ENCODE results near the gene CIPC.

Gene CIPC

DNA sequence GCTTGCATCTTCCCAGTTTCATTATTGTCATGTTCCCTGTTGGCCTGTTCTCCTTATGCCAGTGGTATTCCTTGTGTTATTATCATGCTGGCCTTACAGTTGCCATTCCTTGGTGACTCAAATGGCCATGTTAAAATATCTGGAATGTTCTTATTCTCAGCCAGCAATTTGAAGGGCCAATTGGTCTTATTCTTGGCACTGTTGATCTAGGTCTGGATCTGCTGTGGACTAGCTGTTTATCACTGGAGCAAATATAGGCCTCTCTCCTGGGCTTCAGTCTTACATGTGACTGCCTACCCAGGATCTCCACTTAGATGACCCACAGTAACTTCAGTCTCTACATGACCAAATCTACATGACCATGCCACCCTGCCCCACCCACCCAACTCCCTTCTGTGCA, 5.4 kb downstream of the CIPC start:
- no peak overlapping the region for H3K9ac ChIP-seq (ENCODE audit: low read length in 2 of 2)
- peak overlapping the region; percentile 26 for H3K27ac ChIP-seq (ENCODE audit: low read length)
- peaks cover 6% of the 10 kb centered on the region in 2 donors for H3K36me3 ChIP-seq (ENCODE audit: control insufficient read depth in 2 of 2, insufficient read depth in 2 of 2, low read length in 2 of 2)
- no peaks in the 10 kb centered on the region for H3K27me3 ChIP-seq (ENCODE audit: control insufficient read depth in 1 of 2, insufficient read depth in 2 of 2, low read length in 2 of 2)
- peak overlapping the region in 1 of 2 donors; percentile 31 for H3K4me3 ChIP-seq (ENCODE audit: low read length in 2 of 2)
- H3K4me1 ChIP-seq (ENCODE audit: control insufficient read depth, insufficient read depth, low read length): peaks cover 38% of the 10 kb centered on the region
- H3K9me3 ChIP-seq (ENCODE audit: control insufficient read depth in 2 of 2, low read length in 2 of 2): no peaks in the 10 kb centered on the region

- Histone ChIP-seq H3K36me3 (ENCODE audit: control insufficient read depth in 2 of 2, insufficient read depth in 2 of 2, low read length in 2 of 2) (peaks cover 8 to 9% of the 10 kb centered on the region in 2 donors), H3K4me3 (ENCODE audit: low read length in 2 of 2) (no peak overlapping the region), H3K4me1 (ENCODE audit: control insufficient read depth, insufficient read depth, low read length) (peaks cover 36% of the 10 kb centered on the region), H3K9ac (ENCODE audit: low read length in 2 of 2) (no peak overlapping the region), H3K9me3 (ENCODE audit: control insufficient read depth in 2 of 2, low read length in 2 of 2) (no peaks in the 10 kb centered on the region), H3K27me3 (ENCODE audit: control insufficient read depth in 1 of 2, insufficient read depth in 2 of 2, low read length in 2 of 2) (no peaks in the 10 kb centered on the region), H3K27ac (ENCODE audit: low read length) (peak overlapping the region; percentile 8)
Measured at GRCh38 chr14:77103951-77104350, 5.9 kb downstream of the CIPC start.

GRCh38 chr14:77104393-77104792, 6.3 kb downstream of the CIPC start:
- Histone ChIP-seq H3K27me3 (ENCODE audit: control insufficient read depth in 1 of 2, insufficient read depth in 2 of 2, low read length in 2 of 2) (no peaks in the 10 kb centered on the region), H3K4me1 (ENCODE audit: control insufficient read depth, insufficient read depth, low read length) (peaks cover 34% of the 10 kb centered on the region), H3K27ac (ENCODE audit: low read length) (peak overlapping the region; percentile 8), H3K9me3 (ENCODE audit: control insufficient read depth in 2 of 2, low read length in 2 of 2) (no peaks in the 10 kb centered on the region), H3K4me3 (ENCODE audit: low read length in 2 of 2) (no peak overlapping the region), H3K36me3 (ENCODE audit: control insufficient read depth in 2 of 2, insufficient read depth in 2 of 2, low read length in 2 of 2) (peaks cover 9 to 10% of the 10 kb centered on the region in 2 donors), H3K9ac (ENCODE audit: low read length in 2 of 2) (no peak overlapping the region)

DNA sequence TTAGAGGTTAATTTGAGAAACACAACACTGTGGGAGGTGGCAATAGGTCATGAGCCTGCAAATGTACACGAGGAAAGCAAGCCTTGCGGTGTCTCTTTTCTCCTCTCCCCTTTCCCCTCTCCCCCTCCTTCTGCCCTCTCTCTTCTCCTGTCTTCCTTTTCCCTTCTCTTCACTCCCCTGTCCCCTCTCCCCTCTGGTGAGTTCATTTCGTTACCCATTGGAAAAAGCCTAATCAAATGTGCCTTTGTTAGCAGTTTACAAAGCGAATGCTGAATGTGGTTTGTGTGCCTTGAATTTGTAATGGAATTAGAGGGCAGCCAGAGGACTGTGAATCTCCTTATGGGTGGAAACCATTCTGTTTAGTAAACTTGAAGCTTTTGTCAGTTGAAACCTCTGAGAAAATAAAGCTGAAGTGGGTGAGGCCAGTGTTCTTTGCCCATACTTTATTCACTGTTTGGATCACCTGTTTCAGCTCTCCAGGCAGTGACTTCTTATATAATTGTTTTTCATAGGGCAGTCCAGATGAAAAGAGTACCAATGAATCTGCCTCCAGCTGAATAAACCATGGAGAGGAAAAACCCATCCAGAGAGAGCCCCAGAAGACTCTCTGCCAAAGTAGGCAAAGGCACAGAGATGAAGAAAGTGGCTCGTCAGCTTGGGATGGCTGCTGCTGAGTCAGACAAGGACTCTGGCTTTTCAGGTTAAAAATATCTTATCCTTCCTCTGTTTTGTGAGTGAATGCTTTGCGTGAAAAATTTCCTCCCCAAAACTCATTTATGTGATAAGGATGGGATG, 7.3 kb downstream of the CIPC start:
- Histone ChIP-seq H3K4me1 (ENCODE audit: control insufficient read depth, insufficient read depth, low read length) (peaks cover 34% of the 10 kb centered on the region), H3K9me3 (ENCODE audit: control insufficient read depth in 2 of 2, low read length in 2 of 2) (no peaks in the 10 kb centered on the region), H3K36me3 (ENCODE audit: control insufficient read depth in 2 of 2, insufficient read depth in 2 of 2, low read length in 2 of 2) (peaks cover 13 to 15% of the 10 kb centered on the region in 2 donors), H3K27ac (ENCODE audit: low read length) (peak overlapping the region; percentile 42), H3K9ac (ENCODE audit: low read length in 2 of 2) (no peak overlapping the region), H3K4me3 (ENCODE audit: low read length in 2 of 2) (no peak overlapping the region), H3K27me3 (ENCODE audit: control insufficient read depth in 1 of 2, insufficient read depth in 2 of 2, low read length in 2 of 2) (no peaks in the 10 kb centered on the region)

GRCh38 chr14:77106666-77107065, 8.6 kb downstream of the CIPC start:
- peaks cover 13 to 19% of the 10 kb centered on the region in 2 donors for H3K36me3 ChIP-seq (ENCODE audit: control insufficient read depth in 2 of 2, insufficient read depth in 2 of 2, low read length in 2 of 2)
- peaks cover 30% of the 10 kb centered on the region for H3K4me1 ChIP-seq (ENCODE audit: control insufficient read depth, insufficient read depth, low read length)
- H3K9ac ChIP-seq (ENCODE audit: low read length in 2 of 2): no peak overlapping the region
- no peak overlapping the region for H3K27ac ChIP-seq (ENCODE audit: low read length)
- H3K27me3 ChIP-seq (ENCODE audit: control insufficient read depth in 1 of 2, insufficient read depth in 2 of 2, low read length in 2 of 2): no peaks in the 10 kb centered on the region
- no peaks in the 10 kb centered on the region for H3K9me3 ChIP-seq (ENCODE audit: control insufficient read depth in 2 of 2, low read length in 2 of 2)
- H3K4me3 ChIP-seq (ENCODE audit: low read length in 2 of 2): no peak overlapping the region

DNA sequence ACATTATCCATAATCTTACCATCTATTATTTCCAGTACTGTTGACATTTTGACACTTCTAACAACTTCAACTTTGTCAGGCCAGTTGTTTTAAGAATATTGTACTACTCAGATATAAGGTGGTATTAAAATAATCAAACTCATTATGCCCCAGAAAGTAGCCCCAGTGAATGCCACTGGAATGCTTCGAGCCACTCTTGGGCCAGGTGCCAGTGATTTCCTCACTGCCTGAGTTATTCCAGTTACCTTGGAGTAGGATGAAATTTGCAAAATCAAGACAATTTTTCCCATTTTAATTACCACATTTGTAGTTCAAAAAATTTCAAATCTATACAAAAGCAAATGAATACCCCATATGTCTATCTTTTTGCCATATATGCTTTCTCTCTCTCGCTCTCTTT, 9.2 kb downstream of the CIPC start:
- Histone ChIP-seq H3K36me3 (ENCODE audit: control insufficient read depth in 2 of 2, insufficient read depth in 2 of 2, low read length in 2 of 2) (peaks cover 13 to 22% of the 10 kb centered on the region in 2 donors), H3K27me3 (ENCODE audit: control insufficient read depth in 1 of 2, insufficient read depth in 2 of 2, low read length in 2 of 2) (no peaks in the 10 kb centered on the region), H3K9me3 (ENCODE audit: control insufficient read depth in 2 of 2, low read length in 2 of 2) (no peaks in the 10 kb centered on the region), H3K4me1 (ENCODE audit: control insufficient read depth, insufficient read depth, low read length) (peaks cover 26% of the 10 kb centered on the region), H3K9ac (ENCODE audit: low read length in 2 of 2) (no peak overlapping the region), H3K27ac (ENCODE audit: low read length) (no peak overlapping the region), H3K4me3 (ENCODE audit: low read length in 2 of 2) (no peak overlapping the region)

- peaks cover 21 to 29% of the 10 kb centered on the region in 2 donors for H3K36me3 ChIP-seq (ENCODE audit: control insufficient read depth in 2 of 2, insufficient read depth in 2 of 2, low read length in 2 of 2)
Measured at GRCh38 chr14:77108753-77109152, 10.7 kb downstream of the CIPC start.

DNA sequence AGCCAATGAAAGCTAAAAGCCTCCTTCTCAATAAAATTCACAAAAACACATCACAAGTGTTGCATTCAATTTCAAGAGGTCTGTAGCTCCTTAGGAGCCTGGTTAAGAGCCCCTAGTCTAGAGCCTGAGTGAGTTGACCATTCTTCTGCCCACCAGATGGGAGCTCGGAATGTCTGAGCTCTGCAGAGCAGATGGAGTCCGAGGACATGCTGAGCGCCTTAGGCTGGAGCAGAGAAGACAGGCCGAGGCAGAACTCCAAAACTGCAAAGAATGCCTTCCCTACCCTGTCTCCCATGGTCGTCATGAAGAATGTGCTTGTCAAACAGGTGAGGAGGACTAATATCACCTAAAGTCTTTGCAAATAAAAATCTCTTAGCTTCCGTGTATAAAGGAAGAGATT, 11.6 kb downstream of the CIPC start:
- Histone ChIP-seq H3K4me1 (ENCODE audit: control insufficient read depth, insufficient read depth, low read length) (peaks cover 13% of the 10 kb centered on the region), H3K36me3 (ENCODE audit: control insufficient read depth in 2 of 2, insufficient read depth in 2 of 2, low read length in 2 of 2) (peaks cover 30 to 38% of the 10 kb centered on the region in 2 donors), H3K27me3 (ENCODE audit: control insufficient read depth in 1 of 2, insufficient read depth in 2 of 2, low read length in 2 of 2) (no peaks in the 10 kb centered on the region), H3K9ac (ENCODE audit: low read length in 2 of 2) (no peak overlapping the region), H3K9me3 (ENCODE audit: control insufficient read depth in 2 of 2, low read length in 2 of 2) (no peaks in the 10 kb centered on the region), H3K27ac (ENCODE audit: low read length) (no peak overlapping the region), H3K4me3 (ENCODE audit: low read length in 2 of 2) (no peak overlapping the region)

More at GRCh38 chr14:77108753-77109152, 10.7 kb downstream of the CIPC start:
- Histone ChIP-seq H3K9ac (ENCODE audit: low read length in 2 of 2) (no peak overlapping the region), H3K9me3 (ENCODE audit: control insufficient read depth in 2 of 2, low read length in 2 of 2) (no peaks in the 10 kb centered on the region), H3K4me3 (ENCODE audit: low read length in 2 of 2) (no peak overlapping the region), H3K27ac (ENCODE audit: low read length) (no peak overlapping the region), H3K27me3 (ENCODE audit: control insufficient read depth in 1 of 2, insufficient read depth in 2 of 2, low read length in 2 of 2) (no peaks in the 10 kb centered on the region), H3K4me1 (ENCODE audit: control insufficient read depth, insufficient read depth, low read length) (peaks cover 20% of the 10 kb centered on the region)

GRCh38 chr14:77110286-77110685, 12.2 kb downstream of the CIPC start:
- H3K36me3 ChIP-seq (ENCODE audit: control insufficient read depth in 2 of 2, insufficient read depth in 2 of 2, low read length in 2 of 2): peaks cover 31 to 44% of the 10 kb centered on the region in 2 donors
- peaks cover 7% of the 10 kb centered on the region for H3K4me1 ChIP-seq (ENCODE audit: control insufficient read depth, insufficient read depth, low read length)
- no peak overlapping the region for H3K9ac ChIP-seq (ENCODE audit: low read length in 2 of 2)
- H3K27ac ChIP-seq (ENCODE audit: low read length): no peak overlapping the region
- no peaks in the 10 kb centered on the region for H3K9me3 ChIP-seq (ENCODE audit: control insufficient read depth in 2 of 2, low read length in 2 of 2)
- no peak overlapping the region for H3K4me3 ChIP-seq (ENCODE audit: low read length in 2 of 2)
- H3K27me3 ChIP-seq (ENCODE audit: control insufficient read depth in 1 of 2, insufficient read depth in 2 of 2, low read length in 2 of 2): no peaks in the 10 kb centered on the region

DNA sequence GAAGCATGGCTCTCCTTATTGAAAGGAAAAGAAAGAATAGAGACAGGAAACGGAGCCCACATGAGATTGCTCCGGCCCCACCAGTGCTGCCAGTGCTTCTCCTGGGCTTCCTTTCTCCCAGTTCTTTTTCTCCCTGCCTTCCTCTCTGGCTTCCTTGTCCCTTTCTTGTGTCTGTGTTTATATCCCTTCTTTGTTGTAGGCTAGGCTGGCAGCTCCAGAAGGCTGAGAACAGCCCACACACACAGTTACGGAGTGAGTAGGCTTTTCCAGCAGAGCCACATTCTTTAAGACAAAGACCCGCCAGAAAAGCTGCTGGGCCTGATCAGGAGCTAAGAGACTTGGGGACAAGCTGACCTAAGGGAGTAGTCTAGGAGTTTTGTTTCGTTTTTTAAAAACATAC, 13.0 kb downstream of the CIPC start:
- no peaks in the 10 kb centered on the region for H3K27me3 ChIP-seq (ENCODE audit: control insufficient read depth in 1 of 2, insufficient read depth in 2 of 2, low read length in 2 of 2)
- no peaks in the 10 kb centered on the region for H3K9me3 ChIP-seq (ENCODE audit: control insufficient read depth in 2 of 2, low read length in 2 of 2)
- H3K36me3 ChIP-seq (ENCODE audit: control insufficient read depth in 2 of 2, insufficient read depth in 2 of 2, low read length in 2 of 2): peaks cover 31 to 45% of the 10 kb centered on the region in 2 donors
- peaks cover 7% of the 10 kb centered on the region for H3K4me1 ChIP-seq (ENCODE audit: control insufficient read depth, insufficient read depth, low read length)
- H3K9ac ChIP-seq (ENCODE audit: low read length in 2 of 2): peak overlapping the region; percentile 4 to 55
- H3K4me3 ChIP-seq (ENCODE audit: low read length in 2 of 2): no peak overlapping the region
- peak overlapping the region; percentile 56 for H3K27ac ChIP-seq (ENCODE audit: low read length)

DNA sequence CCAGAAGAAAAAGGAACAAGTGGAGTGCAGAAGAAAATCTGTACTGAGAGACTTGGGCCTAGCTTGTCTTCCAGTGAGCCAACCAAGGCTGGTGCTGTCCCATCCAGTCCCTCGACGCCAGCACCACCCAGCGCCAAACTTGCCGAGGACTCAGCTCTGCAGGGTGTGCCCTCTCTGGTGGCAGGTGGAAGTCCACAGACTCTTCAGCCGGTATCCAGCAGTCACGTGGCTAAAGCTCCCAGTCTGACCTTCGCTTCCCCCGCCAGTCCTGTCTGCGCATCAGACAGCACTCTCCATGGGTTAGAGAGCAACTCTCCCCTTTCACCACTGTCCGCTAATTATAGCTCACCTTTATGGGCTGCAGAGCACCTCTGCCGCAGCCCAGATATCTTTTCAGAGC, 15.6 kb downstream of the CIPC start:
- Histone ChIP-seq H3K36me3 (ENCODE audit: control insufficient read depth in 2 of 2, insufficient read depth in 2 of 2, low read length in 2 of 2) (peaks cover 33 to 54% of the 10 kb centered on the region in 2 donors), H3K9me3 (ENCODE audit: control insufficient read depth in 2 of 2, low read length in 2 of 2) (no peaks in the 10 kb centered on the region), H3K4me1 (ENCODE audit: control insufficient read depth, insufficient read depth, low read length) (peaks cover 7% of the 10 kb centered on the region), H3K9ac (ENCODE audit: low read length in 2 of 2) (no peak overlapping the region), H3K4me3 (ENCODE audit: low read length in 2 of 2) (no peak overlapping the region), H3K27me3 (ENCODE audit: control insufficient read depth in 1 of 2, insufficient read depth in 2 of 2, low read length in 2 of 2) (no peaks in the 10 kb centered on the region), H3K27ac (ENCODE audit: low read length) (no peak overlapping the region)

Measured in stomach smooth muscle (tissue), 2 donors.